Fibroblast of skin of abdomen (primary cell): Measurements from ENCODE around the gene DLG2.

Experiments used
- DNase-seq: peaks from one replicate; pipeline ENCODE4 v3.0.0-alpha.2; 2013

Gene DLG2

GRCh38 chr11:85551881-85552280 lies 75.3 kb downstream of the DLG2 start:
- no peak for DNase-seq

DNA sequence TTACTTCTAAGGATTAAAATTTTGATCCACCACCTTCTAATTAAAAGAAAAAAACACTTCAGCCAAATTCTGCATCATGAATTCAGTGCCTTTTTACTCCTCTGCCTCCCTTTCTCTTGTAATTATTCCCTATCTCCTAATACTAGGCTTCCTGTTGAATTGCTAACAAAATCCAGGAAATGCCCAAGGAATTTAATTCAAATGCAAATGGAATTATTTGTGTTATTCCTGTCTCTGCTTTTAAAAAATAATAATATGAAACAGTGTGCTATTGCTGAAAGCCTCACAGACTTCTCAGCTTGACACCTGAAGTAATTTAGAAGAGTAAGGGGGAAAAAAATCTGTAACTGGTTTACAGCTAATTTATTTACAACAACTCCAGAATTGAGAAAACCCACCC lies 85.5 kb downstream of the DLG2 start:
- no peak for DNase-seq

DNA sequence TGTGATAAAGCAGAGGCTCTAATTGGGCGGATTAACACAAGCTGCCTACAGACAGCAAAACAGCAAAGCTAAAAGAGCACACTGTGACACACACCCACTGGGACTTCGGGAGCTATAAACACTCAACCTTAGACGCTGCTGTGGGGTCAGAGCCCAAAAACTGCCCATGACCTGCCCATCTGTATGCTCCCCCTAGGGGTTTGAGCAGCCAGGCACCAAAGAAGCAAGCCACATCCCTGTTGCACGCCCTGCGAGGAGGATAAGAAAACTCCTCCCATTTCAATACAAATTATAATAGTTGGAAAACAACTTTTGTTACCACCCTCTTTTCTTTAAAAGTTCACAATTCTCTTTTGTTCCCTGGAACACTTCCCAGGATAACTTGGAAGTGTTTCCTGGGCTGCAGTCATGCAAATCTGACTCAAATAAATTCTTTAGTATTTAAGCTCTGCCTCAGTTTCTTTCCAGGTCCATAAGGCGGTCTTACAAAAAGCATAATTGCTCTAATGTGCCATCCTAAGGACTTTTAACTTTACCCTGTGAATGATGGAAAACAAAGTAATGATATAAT lies 86.4 kb downstream of the DLG2 start:
- no peak for DNase-seq

DNA sequence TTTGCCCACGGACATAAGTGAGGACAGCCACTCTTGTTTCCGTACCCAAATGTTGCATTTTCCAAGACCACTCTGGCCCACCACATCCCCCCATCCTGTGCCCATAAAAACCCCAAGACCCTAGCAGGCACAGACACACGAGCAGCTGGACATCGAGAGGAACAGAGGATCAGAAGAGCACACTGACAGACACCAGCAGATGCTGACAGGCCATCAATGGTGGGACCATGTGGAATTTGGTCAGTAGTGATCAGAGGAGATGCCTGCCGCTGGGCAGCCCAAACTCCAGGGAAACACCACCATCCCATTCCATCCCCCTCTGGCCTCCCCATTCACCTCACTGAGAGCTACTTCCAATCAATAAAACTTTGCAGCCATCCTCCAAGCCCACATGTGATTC lies 87.0 kb downstream of the DLG2 start:
- no peak for DNase-seq

- DNase-seq, result no peak
These were observed 87.4 kb downstream of the DLG2 start for GRCh38 chr11:85539740-85540139.

DNA sequence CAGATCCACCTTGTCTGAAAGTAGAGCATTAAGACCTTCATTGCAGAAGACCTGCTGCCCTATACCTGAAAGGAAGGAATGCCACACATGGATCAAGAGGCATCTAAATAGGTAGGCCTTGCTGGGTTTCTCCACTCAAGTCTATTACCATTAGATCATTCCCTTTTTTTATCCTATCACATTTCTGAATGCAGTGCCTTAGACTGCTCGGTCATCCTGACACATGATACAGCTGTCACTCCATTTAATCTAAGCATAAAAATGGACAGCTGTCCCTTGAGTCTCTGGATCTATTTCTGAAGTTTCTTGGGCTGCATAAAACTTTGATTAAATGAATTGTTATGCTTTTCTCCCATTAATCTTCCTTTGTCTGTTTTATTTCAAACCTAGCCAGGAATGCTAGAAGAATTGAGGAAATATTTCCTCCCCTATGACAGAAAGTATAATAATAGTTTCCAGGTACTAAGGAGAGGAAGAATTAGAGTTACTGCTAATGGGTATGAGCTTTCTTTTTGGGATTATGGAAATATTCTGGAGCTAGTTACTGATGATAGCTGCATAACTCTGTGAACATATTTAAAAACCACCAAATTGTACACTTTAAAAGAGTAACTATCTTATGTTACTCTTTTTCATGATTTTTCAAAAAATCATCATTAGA lies 88.0 kb downstream of the DLG2 start:
- DNase-seq, result no peak

DNA sequence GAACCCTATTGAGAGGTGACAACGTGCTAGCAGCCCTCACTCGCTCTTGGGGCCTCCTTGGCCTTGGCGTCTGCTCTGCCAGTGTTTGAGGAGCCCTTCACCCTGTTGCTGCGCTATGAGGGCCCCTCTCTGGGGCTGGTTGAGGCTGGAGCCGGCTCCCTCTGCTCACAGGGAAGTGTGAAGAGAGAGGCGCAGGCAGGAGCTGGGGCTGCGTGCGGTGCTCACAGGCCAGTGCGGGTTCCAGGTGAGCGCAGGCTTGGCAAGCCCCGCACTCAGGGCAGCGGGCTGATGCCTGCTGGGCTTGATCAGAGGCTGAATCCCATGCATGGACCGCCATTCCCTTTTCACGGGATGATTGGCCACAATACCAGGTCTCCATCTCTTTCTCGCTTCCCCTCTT lies 90.7 kb downstream of the DLG2 start:
- DNase-seq, result no peak

DNA sequence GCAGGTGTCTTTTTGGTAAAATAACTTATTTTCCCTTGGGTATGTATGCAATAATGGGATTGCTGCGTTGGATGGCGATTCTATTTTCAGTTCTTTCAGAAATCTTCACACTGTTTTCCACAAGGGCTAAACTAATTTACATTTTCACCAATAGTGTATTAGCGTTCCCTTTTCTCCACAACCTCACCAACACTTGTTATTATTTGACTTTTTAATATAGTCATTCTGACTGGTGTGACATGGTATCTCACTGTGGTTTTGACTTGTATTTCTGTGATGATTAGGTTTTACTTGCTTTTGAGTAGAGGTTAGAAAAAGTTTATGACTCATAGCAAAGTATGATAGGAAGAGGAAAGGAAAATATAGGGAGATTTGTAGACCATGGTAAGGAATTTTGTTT lies 92.3 kb downstream of the DLG2 start:
- DNase-seq, result no peak

- no peak for DNase-seq
These were observed 95.8 kb downstream of the DLG2 start for GRCh38 chr11:85531191-85531897.

DNA sequence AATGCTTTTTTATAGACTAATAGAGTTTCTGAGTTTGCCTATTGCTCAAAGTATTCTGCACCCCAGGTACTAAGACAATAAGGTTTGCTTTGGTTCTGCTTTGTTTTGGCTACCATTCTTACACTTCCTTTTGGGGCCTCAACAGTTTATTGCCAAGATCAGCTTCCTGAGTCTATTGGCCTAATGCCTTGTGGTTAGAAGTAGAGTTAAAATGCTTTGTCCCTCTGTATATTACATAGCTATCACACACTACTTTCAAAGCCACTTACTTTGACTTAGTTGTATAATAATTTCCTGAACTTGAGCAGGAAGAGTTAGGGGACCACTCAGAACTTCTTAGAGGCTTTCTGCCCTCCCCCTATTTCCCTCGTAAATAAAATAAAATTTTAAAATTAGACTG lies 96.5 kb downstream of the DLG2 start:
- DNase-seq, result no peak

DNA sequence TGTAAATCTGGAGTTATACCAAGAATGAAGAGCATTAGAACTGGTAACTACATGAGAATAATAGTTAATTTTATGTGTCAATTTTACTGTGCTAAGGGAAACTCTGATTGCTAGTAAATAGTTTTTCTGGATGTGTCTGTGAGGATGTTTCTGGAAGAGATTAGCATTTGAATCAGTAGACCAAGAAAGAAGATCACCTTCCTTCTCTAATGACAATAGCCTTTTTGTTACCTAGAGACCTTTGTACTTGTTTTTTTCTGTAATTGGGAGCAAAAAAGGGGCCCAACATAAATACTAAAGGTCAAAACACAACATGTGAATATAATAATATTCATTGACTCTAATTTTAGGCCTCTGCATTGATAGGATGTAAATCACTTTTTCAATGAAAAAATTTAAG lies 100.6 kb downstream of the DLG2 start:
- no peak for DNase-seq

GRCh38 chr11:85525686-85526085 lies 101.5 kb downstream of the DLG2 start:
- DNase-seq, result no peak

DNA sequence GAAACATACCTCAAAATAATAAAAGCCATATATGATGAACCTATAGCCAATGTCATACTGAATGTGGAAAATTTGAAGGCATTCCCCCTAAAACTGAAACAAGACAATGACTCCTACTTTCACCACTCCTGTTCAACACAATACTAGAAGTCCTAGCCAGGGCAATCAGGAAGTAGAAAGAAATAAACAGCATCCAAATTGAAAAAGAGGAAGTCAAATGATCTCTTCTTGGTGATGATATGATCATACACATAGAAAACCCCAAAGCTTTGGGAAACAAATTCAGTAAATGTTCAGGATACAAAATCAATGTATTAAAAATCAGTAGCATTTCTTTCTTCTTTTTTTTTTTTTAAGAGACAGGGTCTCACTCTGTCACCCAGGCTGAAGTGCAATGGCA lies 109.9 kb downstream of the DLG2 start:
- DNase-seq, result no peak

DNA sequence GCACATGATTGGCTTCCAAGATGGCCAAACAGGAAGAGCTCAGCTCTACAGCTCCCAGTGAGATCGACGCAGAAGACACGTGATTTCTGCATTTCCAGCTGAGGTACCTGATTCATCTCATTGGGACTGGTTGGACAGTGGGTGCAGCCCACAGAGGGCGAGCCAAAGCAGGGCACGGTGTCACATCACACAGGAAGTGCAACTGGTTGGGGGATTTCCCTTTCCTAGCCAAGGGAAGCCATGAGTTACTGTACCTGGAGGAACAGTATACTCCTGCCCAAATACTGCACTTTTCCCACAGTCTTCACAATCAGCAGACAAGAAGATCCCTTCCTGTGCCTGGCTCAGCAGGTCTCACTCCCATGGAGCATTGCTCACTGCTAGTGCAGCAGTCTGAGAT lies 131.2 kb downstream of the DLG2 start:
- no peak for DNase-seq

DNA sequence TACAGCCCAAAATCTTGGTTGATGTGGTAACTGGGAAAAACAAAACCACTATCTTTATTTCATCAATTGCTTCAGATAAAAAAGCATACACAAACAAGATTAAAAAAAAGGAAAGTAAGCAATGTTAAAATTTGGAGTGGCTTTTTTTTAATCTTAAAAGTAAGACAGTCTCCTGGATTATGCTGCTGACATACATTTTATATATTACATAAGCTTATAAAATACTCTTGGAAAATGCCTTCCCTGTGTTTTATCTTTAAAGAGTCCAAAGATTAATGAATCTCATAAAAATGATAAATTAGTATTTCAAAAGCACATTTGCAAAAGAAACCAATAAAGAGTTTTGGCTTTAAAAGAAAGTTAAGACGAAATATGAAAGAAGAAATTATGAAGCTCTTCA lies 132.7 kb downstream of the DLG2 start:
- no peak for DNase-seq

DNA sequence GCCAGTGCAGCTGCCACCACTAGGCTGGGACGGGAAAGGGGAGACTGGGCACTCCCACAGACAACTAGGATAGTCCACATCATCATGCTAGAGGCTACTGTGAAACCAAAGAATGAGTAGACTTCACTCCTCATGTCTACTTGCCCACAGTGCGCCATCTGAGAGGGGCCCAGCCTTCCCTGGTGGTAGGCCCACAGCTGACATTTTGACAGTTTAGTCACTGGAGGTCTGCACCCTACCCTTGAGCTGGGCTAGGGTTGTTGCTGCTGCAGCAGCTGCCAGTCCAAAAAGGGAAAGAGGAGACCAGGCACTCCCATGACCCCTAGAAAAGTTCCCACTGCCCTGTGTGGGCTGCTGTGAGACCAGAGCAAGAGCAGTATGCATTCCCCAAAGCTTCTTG lies 141.2 kb downstream of the DLG2 start:
- no peak for DNase-seq

DNA sequence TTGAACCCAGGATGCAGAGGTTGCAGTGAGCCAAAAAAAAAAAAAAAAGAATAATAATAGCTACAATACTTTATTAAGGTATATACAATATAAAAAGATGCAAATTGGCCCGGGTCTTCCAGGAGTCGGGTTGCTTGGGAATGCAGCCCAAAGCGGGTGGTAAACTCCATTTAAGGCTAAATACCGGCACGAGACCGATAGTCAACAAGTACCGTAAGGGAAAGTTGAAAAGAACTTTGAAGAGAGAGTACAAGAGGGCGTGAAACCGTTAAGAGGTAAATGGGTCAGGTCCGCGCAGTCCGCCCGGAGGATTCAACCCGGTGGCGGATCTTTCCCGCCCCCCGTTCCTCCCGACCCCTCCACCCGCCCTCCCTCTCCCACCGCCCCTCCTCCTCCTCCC lies 143.3 kb downstream of the DLG2 start:
- DNase-seq, result no peak

DNA sequence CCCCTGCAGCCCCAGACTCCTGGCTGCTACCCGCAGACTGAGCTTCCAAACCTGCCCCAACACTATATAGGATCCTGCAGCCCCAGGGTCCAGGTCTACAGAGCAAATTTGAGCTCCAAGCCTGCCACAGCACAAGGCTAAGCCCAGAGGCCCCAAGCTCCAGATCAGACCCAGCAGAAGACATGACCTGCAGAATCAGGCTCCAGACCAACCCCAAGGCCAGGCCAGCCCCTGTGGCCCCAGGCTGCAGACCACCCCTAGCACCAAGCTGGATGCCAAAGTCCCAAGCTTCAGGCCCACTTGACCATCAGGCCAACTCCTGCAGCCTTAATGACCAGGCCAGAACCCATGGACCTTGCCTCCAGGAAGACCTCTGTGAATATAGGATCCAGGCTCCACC lies 145.3 kb downstream of the DLG2 start:
- DNase-seq, result no peak

DNA sequence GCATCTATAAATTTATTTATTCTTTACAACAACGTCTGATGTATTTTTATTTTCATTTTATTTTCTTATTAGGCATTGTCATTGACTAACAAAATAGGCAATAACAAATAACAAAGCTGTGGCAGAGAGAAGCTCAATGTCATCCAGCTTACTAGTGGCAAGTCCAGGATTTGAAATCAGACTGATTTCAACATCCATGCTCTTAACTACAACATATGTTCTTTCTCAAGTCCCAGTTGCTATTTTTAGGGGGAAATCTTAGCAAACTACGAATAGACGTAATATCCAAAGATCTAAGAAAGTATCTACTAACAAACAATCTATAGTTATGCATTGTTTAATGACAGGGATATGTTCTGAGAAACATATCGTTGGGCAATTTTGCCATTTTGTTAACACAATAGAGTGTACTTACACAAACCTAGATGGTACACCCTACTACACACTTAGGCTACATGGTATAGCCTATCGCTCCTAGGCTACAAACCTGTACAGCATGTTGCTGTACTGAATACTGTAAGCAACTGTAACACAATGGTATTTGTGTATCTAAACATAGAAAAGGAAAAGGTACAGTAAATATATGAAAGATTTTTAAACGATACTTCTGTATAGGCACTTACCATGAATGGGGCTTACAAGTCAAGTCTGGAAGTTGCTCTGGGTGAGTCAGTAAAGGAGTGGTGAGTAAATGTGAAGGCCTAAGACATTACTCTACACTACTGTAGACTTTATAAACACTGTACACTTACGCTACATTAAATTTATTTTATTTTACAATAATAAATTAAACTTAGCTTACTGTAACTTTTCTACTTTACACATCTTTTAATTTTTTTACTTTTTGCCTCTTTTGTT lies 151.3 kb downstream of the DLG2 start:
- no peak for DNase-seq

DNA sequence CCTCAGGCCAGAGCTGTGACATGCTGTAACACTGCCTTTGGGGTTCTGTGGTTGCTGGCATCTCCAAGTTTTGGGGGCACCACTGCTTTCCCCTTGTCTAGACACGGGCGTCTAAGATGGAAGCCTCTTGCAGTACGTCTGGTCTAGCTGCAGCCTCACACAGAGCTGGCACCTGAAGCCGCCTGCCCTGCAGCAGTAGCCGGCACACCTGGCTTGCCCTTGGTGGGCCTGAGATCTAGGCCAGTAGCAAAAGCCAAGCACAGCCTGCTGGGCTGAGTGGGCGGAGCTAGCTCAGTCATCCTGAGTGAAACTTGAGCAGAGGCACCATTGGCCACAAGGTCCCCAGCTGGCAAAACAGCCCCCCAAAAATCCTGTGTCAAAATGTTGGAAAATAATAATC lies 154.2 kb downstream of the DLG2 start:
- DNase-seq, result no peak

DNA sequence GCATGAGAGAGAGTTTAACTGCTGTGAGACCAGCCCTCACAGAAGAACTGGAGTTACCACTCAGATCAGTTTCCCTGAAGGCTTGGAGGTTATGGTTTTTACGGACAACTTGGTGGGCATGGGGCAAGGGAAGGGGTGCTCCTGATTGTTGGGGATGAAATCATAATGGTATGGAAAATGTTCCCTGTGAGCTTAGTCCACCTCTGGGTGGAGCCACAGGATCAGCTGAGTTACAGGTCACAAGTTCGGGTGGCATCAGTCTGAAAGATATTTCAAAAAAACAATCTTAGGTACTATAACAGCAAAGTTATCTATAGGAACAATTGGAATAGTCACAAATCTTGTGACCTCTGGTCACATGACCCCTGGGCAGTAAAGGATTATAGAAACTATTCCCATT lies 162.9 kb downstream of the DLG2 start:
- no peak for DNase-seq

- DNase-seq, result no peak
These were observed 167.8 kb downstream of the DLG2 start for GRCh38 chr11:85459304-85459703.

GRCh38 chr11:85444479-85444878 lies 182.7 kb downstream of the DLG2 start:
- no peak for DNase-seq
